HepG2 (cell line): ENCODE data around the gene PPP1R18. TPM values are rescaled to one million over a fixed set of nuclear protein-coding genes. Genes with fewer than 3 reads are reported as not detected.
A peak's percentile ranks its signal among the peaks of the same experiment; 100 is the strongest.

Experiments used
- ATM ChIP-seq: fragments of 450-650 bp; IDR thresholded peaks from 2 replicates; pipeline ENCODE4 v1.7.1; 2017; ENCODE audit warnings: mild to moderate bottlenecking, borderline replicate concordance
- EP300 ChIP-seq, 3 experiments: sonication (generic) in 1 of 3; formaldehyde crosslinking in 1 of 3; IDR thresholded peaks; 2 replicates each; pipeline versions ENCODE4 v1.5.1 to v1.6.1; 2011 to 2020; ENCODE audit warnings: low read depth in 2 of 3, low read length in 2 of 3, borderline replicate concordance in 1 of 3, improper control_type of control experiment in 1 of 3, mild to moderate bottlenecking in 1 of 3, missing genetic modification reagents in 1 of 3, moderate library complexity in 1 of 3
- HOXD1 ChIP-seq: sonication (generic); formaldehyde crosslinking; IDR thresholded peaks from 2 replicates; pipeline ENCODE4 v1.5.0; 2020; ENCODE audit warnings: missing genetic modification reagents
- ONECUT2 ChIP-seq: sonication (generic); formaldehyde crosslinking; IDR thresholded peaks from 2 replicates; pipeline ENCODE4 v1.4.0; 2020; ENCODE audit warnings: missing genetic modification reagents
- RARG ChIP-seq: sonication (generic); formaldehyde crosslinking; IDR thresholded peaks from 2 replicates; pipeline ENCODE4 v1.4.0; 2020; ENCODE audit warnings: low read depth, mild to moderate bottlenecking, missing genetic modification reagents
- RBM39 ChIP-seq: fragments of 200-400 bp; formaldehyde crosslinking; IDR thresholded peaks from one replicate; pipeline ENCODE4 v1.6.1; 2018; ENCODE audit warnings: antibody characterized with exemption, mild to moderate bottlenecking, low read depth, low read length; ENCODE audit not compliant: poor library complexity, severe bottlenecking
- TARDBP ChIP-seq: sonication (generic); formaldehyde crosslinking; IDR thresholded peaks from 2 replicates; pipeline ENCODE4 v1.8.0; 2022; ENCODE audit warnings: mild to moderate bottlenecking, missing genetic modification reagents
- ZBTB7B ChIP-seq: sonication (generic); formaldehyde crosslinking; IDR thresholded peaks from 2 replicates; pipeline ENCODE4 v1.4.0; 2020; ENCODE audit warnings: missing genetic modification reagents
- ZNF747 ChIP-seq: sonication (generic); formaldehyde crosslinking; IDR thresholded peaks from 2 replicates; pipeline ENCODE4 v1.8.1; 2023; ENCODE audit warnings: missing genetic modification reagents, mild to moderate bottlenecking, borderline replicate concordance
- polyA plus RNA-seq, 8 experiments: library from polyadenylated mRNA; depleted of rRNA in 3 of 8; stranded (reverse) in 7 of 8; unstranded in 1 of 8; fragments of >200 nt; fragmentation: Illumina TruSeq in 4 of 8; extraction: Trizol in 4 of 8; gene quantifications; 2 replicates each; pipeline versions ENCODE4 v1.2.1 to v1.2.3, GENCODE V29; 2011 to 2016; ENCODE audit warnings: low read depth in 4 of 8, missing spikeins in 1 of 8, mixed read lengths in 1 of 8; ENCODE audit not compliant: insufficient read depth in 1 of 8
- total RNA-seq, 5 experiments: library from RNA; depleted of rRNA; stranded (reverse); fragments of >200 nt; fragmentation: Illumina TruSeq; extraction: Trizol; gene quantifications; 2 replicates each; pipeline ENCODE4 v1.2.3, GENCODE V29; 2016; ENCODE audit warnings: low read depth in 1 of 5
- TF ChIP-seq, protein P1 (sequence below): sonication (generic); formaldehyde crosslinking; IDR thresholded peaks from 2 replicates; pipeline ENCODE4 v1.4.0; 2020; ENCODE audit warnings: mild to moderate bottlenecking, missing genetic modification reagents
- TF ChIP-seq, protein P2 (sequence below): sonication (generic); formaldehyde crosslinking; IDR thresholded peaks from 2 replicates; pipeline ENCODE4 v1.5.0; 2020; ENCODE audit warnings: missing genetic modification reagents
- TF ChIP-seq, protein P3 (sequence below): sonication (generic); formaldehyde crosslinking; IDR thresholded peaks from 2 replicates; pipeline ENCODE4 v1.9.0; 2021; ENCODE audit warnings: missing genetic modification reagents, borderline replicate concordance
- TF ChIP-seq, protein P4 (sequence below): sonication (generic); formaldehyde crosslinking; IDR thresholded peaks from 2 replicates; pipeline ENCODE4 v1.4.0; 2020; ENCODE audit warnings: missing genetic modification reagents
- TF ChIP-seq, protein P5 (sequence below): sonication (generic); formaldehyde crosslinking; IDR thresholded peaks from 2 replicates; pipeline ENCODE4 v1.5.1; 2020; ENCODE audit warnings: missing genetic modification reagents, mild to moderate bottlenecking, borderline replicate concordance
- TF ChIP-seq, protein P6 (sequence below): IDR thresholded peaks from 2 replicates; pipeline ENCODE4 v1.6.1; 2016; ENCODE audit warnings: missing compliant biosample characterization, missing genetic modification reagents, borderline replicate concordance

The PPP1R18 gene
- total and polyA plus RNA-seq, 2 of the 13 experiments (the other 11 are each of a cell fraction or from before 2014, with no cell fraction given), result 4.9 to 9.2 TPM

DNA sequence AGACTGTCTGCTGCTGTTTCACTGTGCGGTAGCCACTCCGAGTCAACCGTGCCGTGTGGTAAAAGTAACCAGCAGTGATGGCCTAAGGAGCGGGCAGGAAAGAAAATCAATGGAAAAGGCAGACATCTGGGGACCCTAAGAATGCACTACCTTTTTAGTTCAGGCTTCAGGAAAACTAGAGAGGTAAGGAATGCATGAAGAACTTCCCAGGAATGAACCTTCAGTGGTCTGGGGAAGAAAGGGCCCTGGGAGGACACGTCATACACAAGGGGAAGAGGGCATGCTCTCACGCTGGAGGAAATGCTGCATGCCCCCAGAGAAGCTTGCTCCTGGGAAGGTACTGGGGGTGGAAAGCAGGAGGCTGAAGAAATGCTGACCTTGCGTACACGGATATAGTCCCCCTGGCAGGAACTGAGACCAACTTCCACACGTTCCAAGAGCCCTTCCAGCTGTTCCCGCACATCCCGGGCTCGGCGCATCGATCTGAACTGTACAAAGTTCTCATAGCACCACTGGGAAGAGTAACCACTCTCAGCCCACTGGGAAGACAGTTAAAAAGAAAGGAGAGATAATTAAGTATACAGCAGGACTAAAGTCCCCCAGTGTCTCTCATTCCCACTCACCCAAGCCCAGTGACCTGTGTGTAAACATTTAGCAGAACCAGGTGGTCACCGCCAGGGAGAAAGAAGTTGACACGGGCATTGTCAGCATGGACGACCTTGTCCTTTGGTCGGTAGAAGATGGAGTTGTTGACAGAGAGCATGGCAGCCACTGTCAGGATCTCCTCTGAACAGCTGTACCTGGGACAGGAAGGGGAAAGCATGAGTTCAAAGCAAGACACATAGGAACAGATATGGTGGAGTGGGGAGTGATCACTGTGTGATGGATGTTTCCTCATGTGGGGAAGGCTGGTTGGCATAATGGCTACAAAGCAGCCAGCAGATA is 31.4 kb downstream of the PPP1R18 start (continued):
- TF ChIP-seq RARG (CRISPR knock-in tag) (no peak), TARDBP (peak; percentile 97), HOXD1 (CRISPR knock-in tag) (peak; percentile 51; the same call in 1 of the 2 replicates), ATM (no peak), EP300 (IDR thresholded peaks at IDR 0.05; ENCODE audit: low read depth in 2 of 2, low read length in 2 of 2) (peak in 1 of 2 experiments; percentile 67; a peak in 2 of 4 replicates), EP300 (CRISPR knock-in tag; IDR thresholded peaks at IDR 0.05; ENCODE audit: borderline replicate concordance) (peak; percentile 66; the same call in 1 of the 2 replicates), ONECUT2 (CRISPR knock-in tag) (peak; percentile 85), ZNF747 (CRISPR knock-in tag) (peak; percentile 95; the same call in 1 of the 2 replicates), RBM39 (no peak), ZBTB7B (CRISPR knock-in tag) (peak; percentile 91)
- TF ChIP-seq, protein P1, sequence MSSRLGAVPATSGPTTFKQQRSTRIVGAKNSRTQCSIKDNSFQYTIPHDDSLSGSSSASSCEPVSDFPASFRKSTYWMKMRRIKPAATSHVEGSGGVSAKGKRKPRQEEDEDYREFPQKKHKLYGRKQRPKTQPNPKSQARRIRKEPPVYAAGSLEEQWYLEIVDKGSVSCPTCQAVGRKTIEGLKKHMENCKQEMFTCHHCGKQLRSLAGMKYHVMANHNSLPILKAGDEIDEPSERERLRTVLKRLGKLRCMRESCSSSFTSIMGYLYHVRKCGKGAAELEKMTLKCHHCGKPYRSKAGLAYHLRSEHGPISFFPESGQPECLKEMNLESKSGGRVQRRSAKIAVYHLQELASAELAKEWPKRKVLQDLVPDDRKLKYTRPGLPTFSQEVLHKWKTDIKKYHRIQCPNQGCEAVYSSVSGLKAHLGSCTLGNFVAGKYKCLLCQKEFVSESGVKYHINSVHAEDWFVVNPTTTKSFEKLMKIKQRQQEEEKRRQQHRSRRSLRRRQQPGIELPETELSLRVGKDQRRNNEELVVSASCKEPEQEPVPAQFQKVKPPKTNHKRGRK (CRISPR knock-in tag), result no peak
- TF ChIP-seq, protein P2, sequence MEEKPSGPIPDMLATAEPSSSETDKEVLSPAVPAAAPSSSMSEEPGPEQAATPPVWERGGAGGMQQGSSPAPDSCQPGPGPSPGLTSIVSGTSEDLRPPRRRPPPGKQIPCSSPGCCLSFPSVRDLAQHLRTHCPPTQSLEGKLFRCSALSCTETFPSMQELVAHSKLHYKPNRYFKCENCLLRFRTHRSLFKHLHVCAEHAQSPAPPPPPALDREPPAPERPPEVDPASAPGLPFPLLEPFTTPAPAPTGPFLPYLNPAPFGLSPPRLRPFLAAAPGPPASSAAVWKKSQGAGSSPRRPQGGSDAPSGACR, result no peak
- TF ChIP-seq, protein P3, sequence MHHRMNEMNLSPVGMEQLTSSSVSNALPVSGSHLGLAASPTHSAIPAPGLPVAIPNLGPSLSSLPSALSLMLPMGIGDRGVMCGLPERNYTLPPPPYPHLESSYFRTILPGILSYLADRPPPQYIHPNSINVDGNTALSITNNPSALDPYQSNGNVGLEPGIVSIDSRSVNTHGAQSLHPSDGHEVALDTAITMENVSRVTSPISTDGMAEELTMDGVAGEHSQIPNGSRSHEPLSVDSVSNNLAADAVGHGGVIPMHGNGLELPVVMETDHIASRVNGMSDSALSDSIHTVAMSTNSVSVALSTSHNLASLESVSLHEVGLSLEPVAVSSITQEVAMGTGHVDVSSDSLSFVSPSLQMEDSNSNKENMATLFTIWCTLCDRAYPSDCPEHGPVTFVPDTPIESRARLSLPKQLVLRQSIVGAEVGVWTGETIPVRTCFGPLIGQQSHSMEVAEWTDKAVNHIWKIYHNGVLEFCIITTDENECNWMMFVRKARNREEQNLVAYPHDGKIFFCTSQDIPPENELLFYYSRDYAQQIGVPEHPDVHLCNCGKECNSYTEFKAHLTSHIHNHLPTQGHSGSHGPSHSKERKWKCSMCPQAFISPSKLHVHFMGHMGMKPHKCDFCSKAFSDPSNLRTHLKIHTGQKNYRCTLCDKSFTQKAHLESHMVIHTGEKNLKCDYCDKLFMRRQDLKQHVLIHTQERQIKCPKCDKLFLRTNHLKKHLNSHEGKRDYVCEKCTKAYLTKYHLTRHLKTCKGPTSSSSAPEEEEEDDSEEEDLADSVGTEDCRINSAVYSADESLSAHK (CRISPR knock-in tag), result no peak
- TF ChIP-seq, protein P4, sequence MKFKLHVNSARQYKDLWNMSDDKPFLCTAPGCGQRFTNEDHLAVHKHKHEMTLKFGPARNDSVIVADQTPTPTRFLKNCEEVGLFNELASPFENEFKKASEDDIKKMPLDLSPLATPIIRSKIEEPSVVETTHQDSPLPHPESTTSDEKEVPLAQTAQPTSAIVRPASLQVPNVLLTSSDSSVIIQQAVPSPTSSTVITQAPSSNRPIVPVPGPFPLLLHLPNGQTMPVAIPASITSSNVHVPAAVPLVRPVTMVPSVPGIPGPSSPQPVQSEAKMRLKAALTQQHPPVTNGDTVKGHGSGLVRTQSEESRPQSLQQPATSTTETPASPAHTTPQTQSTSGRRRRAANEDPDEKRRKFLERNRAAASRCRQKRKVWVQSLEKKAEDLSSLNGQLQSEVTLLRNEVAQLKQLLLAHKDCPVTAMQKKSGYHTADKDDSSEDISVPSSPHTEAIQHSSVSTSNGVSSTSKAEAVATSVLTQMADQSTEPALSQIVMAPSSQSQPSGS (CRISPR knock-in tag), result peak; percentile 89
- TF ChIP-seq, protein P5, sequence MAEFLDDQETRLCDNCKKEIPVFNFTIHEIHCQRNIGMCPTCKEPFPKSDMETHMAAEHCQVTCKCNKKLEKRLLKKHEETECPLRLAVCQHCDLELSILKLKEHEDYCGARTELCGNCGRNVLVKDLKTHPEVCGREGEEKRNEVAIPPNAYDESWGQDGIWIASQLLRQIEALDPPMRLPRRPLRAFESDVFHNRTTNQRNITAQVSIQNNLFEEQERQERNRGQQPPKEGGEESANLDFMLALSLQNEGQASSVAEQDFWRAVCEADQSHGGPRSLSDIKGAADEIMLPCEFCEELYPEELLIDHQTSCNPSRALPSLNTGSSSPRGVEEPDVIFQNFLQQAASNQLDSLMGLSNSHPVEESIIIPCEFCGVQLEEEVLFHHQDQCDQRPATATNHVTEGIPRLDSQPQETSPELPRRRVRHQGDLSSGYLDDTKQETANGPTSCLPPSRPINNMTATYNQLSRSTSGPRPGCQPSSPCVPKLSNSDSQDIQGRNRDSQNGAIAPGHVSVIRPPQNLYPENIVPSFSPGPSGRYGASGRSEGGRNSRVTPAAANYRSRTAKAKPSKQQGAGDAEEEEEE (CRISPR knock-in tag), result no peak; the same call in 1 of the 2 replicates
- TF ChIP-seq, protein P6, sequence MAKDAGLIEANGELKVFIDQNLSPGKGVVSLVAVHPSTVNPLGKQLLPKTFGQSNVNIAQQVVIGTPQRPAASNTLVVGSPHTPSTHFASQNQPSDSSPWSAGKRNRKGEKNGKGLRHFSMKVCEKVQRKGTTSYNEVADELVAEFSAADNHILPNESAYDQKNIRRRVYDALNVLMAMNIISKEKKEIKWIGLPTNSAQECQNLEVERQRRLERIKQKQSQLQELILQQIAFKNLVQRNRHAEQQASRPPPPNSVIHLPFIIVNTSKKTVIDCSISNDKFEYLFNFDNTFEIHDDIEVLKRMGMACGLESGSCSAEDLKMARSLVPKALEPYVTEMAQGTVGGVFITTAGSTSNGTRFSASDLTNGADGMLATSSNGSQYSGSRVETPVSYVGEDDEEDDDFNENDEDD (CRISPR knock-in tag), result peak; percentile 45; the same call in 1 of the 2 replicates
